HL-60 (cell line): ENCODE results near the gene CAGE1.

Source experiments
- DNase-seq, 2 experiments: peaks; one replicate each; pipeline ENCODE4 v3.0.0-alpha.2; 2010 to 2020; ENCODE audit warnings: low read depth in 1 of 2, low spot score in 1 of 2
- H3K27ac ChIP-seq: fragments of 250-450 bp; sonication (Bioruptor Pico); replicated peaks from 2 replicates; pipeline ENCODE4 v1.5.1; 2020; ENCODE audit warnings: mild to moderate bottlenecking, moderate library complexity
- H3K27me3 ChIP-seq: fragments of 250-450 bp; sonication (Bioruptor Pico); 2 replicates; pipeline ENCODE4 v1.5.1; 2021; ENCODE audit warnings: mild to moderate bottlenecking, moderate library complexity; ENCODE audit not compliant: insufficient read depth, poor library complexity, severe bottlenecking
- H3K4me3 ChIP-seq: replicated peaks from 2 replicates; pipeline ENCODE4 v1.5.1; 2011; ENCODE audit warnings: mild to moderate bottlenecking, control low read depth, low read length; ENCODE audit not compliant: insufficient read depth
- GABPA ChIP-seq: IDR thresholded peaks from 2 replicates; pipeline ENCODE4 v1.6.1; 2012; ENCODE audit warnings: low read depth
- POLR2AphosphoS5 ChIP-seq: IDR thresholded peaks from 2 replicates; pipeline ENCODE4 v1.6.1; 2012; ENCODE audit warnings: low read depth
- REST ChIP-seq: IDR thresholded peaks from 2 replicates; pipeline ENCODE4 v1.6.1; 2012; ENCODE audit warnings: low read depth; ENCODE audit not compliant: insufficient replicate concordance
- SPI1 ChIP-seq: IDR thresholded peaks from 2 replicates; pipeline ENCODE4 v1.6.1; 2012; ENCODE audit warnings: low read depth, mild to moderate bottlenecking, borderline replicate concordance
- TF ChIP-seq, protein P1 (sequence below): IDR thresholded peaks from one replicate; pipeline ENCODE4 v1.5.1; 2011; ENCODE audit warnings: low read length, control low read depth, inconsistent platforms; ENCODE audit not compliant: insufficient read depth

Gene CAGE1

DNA sequence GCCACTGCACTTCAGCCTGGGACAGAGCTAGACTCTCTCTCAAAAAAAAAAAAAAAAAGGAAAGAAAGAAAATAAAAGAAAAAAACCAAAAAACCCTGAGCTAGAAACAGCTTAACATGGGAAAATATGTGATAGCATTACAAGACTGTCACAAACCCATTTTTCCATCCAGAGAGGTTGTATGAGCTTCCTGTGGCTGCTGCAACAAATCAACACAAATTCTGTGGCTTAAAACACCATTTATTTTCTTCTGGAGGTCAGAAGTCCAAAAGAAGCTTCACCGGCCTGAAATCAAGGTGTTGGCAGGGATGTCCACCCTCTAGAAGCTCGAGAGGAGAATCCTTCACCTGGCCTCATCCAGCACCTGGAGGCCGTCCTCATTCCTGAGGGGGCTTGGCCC, 54.9 kb downstream of the CAGE1 start:
- Histone ChIP-seq H3K27ac (no peak overlapping the region), H3K4me3 (no peak overlapping the region), H3K27me3 (no peaks in the 10 kb centered on the region)
- DNase-seq = no peak
- TF ChIP-seq GABPA (no peak), SPI1 (no peak), POLR2AphosphoS5 (no peak), REST (no peak)
- TF ChIP-seq, protein P1, sequence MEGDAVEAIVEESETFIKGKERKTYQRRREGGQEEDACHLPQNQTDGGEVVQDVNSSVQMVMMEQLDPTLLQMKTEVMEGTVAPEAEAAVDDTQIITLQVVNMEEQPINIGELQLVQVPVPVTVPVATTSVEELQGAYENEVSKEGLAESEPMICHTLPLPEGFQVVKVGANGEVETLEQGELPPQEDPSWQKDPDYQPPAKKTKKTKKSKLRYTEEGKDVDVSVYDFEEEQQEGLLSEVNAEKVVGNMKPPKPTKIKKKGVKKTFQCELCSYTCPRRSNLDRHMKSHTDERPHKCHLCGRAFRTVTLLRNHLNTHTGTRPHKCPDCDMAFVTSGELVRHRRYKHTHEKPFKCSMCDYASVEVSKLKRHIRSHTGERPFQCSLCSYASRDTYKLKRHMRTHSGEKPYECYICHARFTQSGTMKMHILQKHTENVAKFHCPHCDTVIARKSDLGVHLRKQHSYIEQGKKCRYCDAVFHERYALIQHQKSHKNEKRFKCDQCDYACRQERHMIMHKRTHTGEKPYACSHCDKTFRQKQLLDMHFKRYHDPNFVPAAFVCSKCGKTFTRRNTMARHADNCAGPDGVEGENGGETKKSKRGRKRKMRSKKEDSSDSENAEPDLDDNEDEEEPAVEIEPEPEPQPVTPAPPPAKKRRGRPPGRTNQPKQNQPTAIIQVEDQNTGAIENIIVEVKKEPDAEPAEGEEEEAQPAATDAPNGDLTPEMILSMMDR = no peak

- DNase-seq = no peak
- H3K4me3 ChIP-seq = no peak overlapping the region
- no peak for TF ChIP-seq REST
- TF ChIP-seq, protein P1 = no peak
- no peak for TF ChIP-seq GABPA
- no peak for TF ChIP-seq SPI1
- TF ChIP-seq POLR2AphosphoS5 = no peak
Measured at GRCh38 chr6:7332090-7332745, 57.3 kb downstream of the CAGE1 start.

DNA sequence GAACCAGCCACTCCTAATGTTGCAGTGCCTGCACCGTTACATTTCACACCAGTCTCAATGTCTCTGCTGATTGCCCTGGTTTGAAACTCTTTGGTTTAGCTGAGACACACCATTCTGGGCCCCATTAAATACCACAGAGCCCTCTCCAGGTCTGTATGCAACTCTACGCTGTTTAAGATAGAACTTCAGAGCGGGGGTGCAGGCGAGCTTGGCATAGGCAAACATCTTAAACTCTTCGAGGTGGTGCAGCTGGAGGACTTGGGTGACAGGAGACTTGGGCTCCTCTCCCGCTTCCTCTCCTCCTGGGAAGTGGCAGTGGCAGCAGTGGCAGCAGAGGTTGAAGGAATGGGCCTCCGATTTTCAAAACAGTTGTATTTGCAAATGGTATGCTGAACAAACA, 58.1 kb downstream of the CAGE1 start:
- Histone ChIP-seq H3K4me3 (no peak overlapping the region), H3K27ac (no peak overlapping the region), H3K27me3 (no peaks in the 10 kb centered on the region)
- no peak for DNase-seq
- TF ChIP-seq, protein P1 = no peak
- TF ChIP-seq POLR2AphosphoS5 (no peak), REST (no peak), GABPA (no peak), SPI1 (no peak)

More at GRCh38 chr6:7332090-7332745, 57.3 kb downstream of the CAGE1 start:
- H3K27ac ChIP-seq = no peak overlapping the region
- no peaks in the 10 kb centered on the region for H3K27me3 ChIP-seq
